Measurements from ENCODE around the gene MAFG.
A peak's percentile ranks its signal among the peaks of the same experiment; 100 is the strongest.
"Not testable (repeated sequence)": the region's sequence is repeated elsewhere in the genome, so short reads cannot be mapped to it uniquely, and the experiment has no call there.

MAFG gene

GRCh38 chr17:81923302-81924260, 4.0 kb downstream of the MAFG start:
- DNase-seq (ENCODE audit: low read depth), result peak; percentile 48

- no peak for DNase-seq (ENCODE audit: low read depth)
Measured at GRCh38 chr17:81922566-81923301, 4.8 kb downstream of the MAFG start.

GRCh38 chr17:81921996-81922565, 5.5 kb downstream of the MAFG start:
- DNase-seq (ENCODE audit: low read depth), result no peak

GRCh38 chr17:81921537-81921862, 6.0 kb downstream of the MAFG start:
- no peak for DNase-seq (ENCODE audit: low read depth)

GRCh38 chr17:81920612-81921536, 6.7 kb downstream of the MAFG start:
- DNase-seq (ENCODE audit: low read depth), result no peak

GRCh38 chr17:81918832-81919545, 8.5 kb downstream of the MAFG start:
- DNase-seq (ENCODE audit: low read depth), result no peak

GRCh38 chr17:81918333-81918669, 9.2 kb downstream of the MAFG start:
- DNase-seq (ENCODE audit: low read depth), result not testable (repeated sequence)

- DNase-seq (ENCODE audit: low read depth), result peak; percentile 42
Measured at GRCh38 chr17:81917565-81918332, 9.8 kb downstream of the MAFG start, which contains the start of gene SIRT7. Gene SIRT7 (minus strand): TSS chr17:81918176. CDS start chr17:81918131, 45 bp downstream.

GRCh38 chr17:81916234-81917001, 11.1 kb downstream of the MAFG start:
- DNase-seq (ENCODE audit: low read depth), result no peak

- DNase-seq (ENCODE audit: low read depth), result no peak
Measured at GRCh38 chr17:81915331-81915730, 12.2 kb downstream of the MAFG start.

GRCh38 chr17:81914103-81914850, 13.3 kb downstream of the MAFG start:
- no peak for DNase-seq (ENCODE audit: low read depth)

- DNase-seq (ENCODE audit: low read depth), result no peak
Measured at GRCh38 chr17:81913394-81914102, 14.0 kb downstream of the MAFG start.

GRCh38 chr17:81912441-81913309, 14.9 kb downstream of the MAFG start:
- DNase-seq (ENCODE audit: low read depth), result no peak

- no peak for DNase-seq (ENCODE audit: low read depth)
Measured at GRCh38 chr17:81911969-81912368, 15.6 kb downstream of the MAFG start.

GRCh38 chr17:81911277-81911961, 16.1 kb downstream of the MAFG start, which contains the start of gene PCYT2:
Gene PCYT2 (minus strand): TSS chr17:81911399. CDS start chr17:81911355, 44 bp downstream.
- DNase-seq (ENCODE audit: low read depth), result peak; percentile 59

- no peak for DNase-seq (ENCODE audit: low read depth)
Measured at GRCh38 chr17:81910840-81911276, 16.7 kb downstream of the MAFG start.
